ENCODE data around the gene POLR1E.

- TF ChIP-seq YY1 (IDR thresholded peaks at IDR 0.05; ENCODE audit: insufficient read depth, insufficient read length) (no peak), ZNF274 (IDR thresholded peaks at IDR 0.05; ENCODE audit: low read depth, low read length) (no peak), SUZ12 (IDR thresholded peaks at IDR 0.05; ENCODE audit: extremely low read depth, insufficient read depth, insufficient read length) (no peak)
These were observed 43.1 kb downstream of the POLR1E start for GRCh38 chr9:37528652-37529471.
